Fibroblast of mammary gland (primary cell): ENCODE results near the gene BTBD9.
A peak's percentile ranks its signal among the peaks of the same experiment; 100 is the strongest.

ENCODE experiments used
- DNase-seq: peaks from one replicate; pipeline ENCODE4 v3.0.0-alpha.2; 2010; ENCODE audit warnings: low read depth
- H3K4me3 ChIP-seq: 2 replicates; pipeline ENCODE4 v1.5.1; 2011; ENCODE audit warnings: low read depth, mild to moderate bottlenecking, low read length, moderate library complexity; ENCODE audit not compliant: control insufficient read depth
- CTCF ChIP-seq: conservative IDR thresholded peaks from 2 replicates; pipeline ENCODE4 v1.5.1; 2011; ENCODE audit warnings: low read depth, low read length, inconsistent platforms; ENCODE audit not compliant: control insufficient read depth, insufficient read depth

BTBD9 gene

GRCh38 chr6:38337819-38338465 is 301.8 kb downstream of the BTBD9 start:
- H3K4me3 ChIP-seq, result no peak overlapping the region
- TF ChIP-seq CTCF, result peak; percentile 61
- peak; percentile 63 for DNase-seq

- no peak for TF ChIP-seq CTCF
- no peak overlapping the region for H3K4me3 ChIP-seq
- DNase-seq, result no peak
Measured at GRCh38 chr6:38336922-38337321, 302.8 kb downstream of the BTBD9 start.

GRCh38 chr6:38326837-38327236 is 312.9 kb downstream of the BTBD9 start:
- no peak for DNase-seq
- no peak for TF ChIP-seq CTCF
- H3K4me3 ChIP-seq, result no peak overlapping the region

GRCh38 chr6:38323216-38323615 is 316.5 kb downstream of the BTBD9 start:
- DNase-seq, result no peak
- no peak overlapping the region for H3K4me3 ChIP-seq
- no peak for TF ChIP-seq CTCF

GRCh38 chr6:38322138-38322537 is 317.6 kb downstream of the BTBD9 start:
- H3K4me3 ChIP-seq, result no peak overlapping the region
- no peak for TF ChIP-seq CTCF
- no peak for DNase-seq

GRCh38 chr6:38320843-38321242 is 318.9 kb downstream of the BTBD9 start:
- no peak overlapping the region for H3K4me3 ChIP-seq
- DNase-seq, result no peak
- no peak for TF ChIP-seq CTCF

- no peak for TF ChIP-seq CTCF
- H3K4me3 ChIP-seq, result no peak overlapping the region
- no peak for DNase-seq
Measured at GRCh38 chr6:38320358-38320757, 319.4 kb downstream of the BTBD9 start.
